Stimulated activated CD4-positive, alpha-beta T cell treated with anti-CD3 and anti-CD28 coated beads, Interleukin-2, amount 100 ng/mL, for 4 hours (primary cell): ENCODE measurements around the gene RPA3.
A peak's percentile ranks its signal among the peaks of the same experiment; 100 is the strongest.

Experiments used
- DNase-seq: peaks from one replicate; pipeline ENCODE4 v3.0.0-alpha.2; 2020; ENCODE audit warnings: low read depth

The RPA3 gene

DNA sequence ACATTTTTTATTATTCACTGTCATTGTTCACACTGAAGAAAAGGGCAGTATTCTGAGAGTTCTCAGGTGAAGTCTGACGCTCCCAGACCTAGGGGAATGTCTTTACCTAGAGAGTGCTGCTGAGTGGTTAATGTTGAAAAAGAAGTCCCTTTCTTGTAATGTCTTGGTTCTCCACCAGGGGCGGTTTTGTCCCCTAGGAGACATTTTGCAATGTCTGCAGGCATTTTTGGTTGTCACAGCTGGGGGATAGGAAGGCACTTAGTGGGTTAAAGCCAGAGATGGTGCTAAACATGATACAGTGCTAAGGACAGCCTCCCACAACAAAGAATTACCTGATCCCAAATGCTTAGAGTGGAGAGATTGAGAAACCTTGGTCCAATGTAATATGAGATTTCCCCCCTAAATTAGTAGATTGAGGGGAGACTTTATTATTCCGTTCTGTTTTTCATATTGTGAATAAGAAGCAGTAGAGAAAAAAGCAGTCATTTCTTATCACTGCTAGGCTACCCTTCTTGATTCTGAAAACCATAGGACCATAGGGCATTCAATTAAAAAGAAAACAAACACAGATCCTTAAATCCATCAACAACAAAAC is 64.7 kb downstream of the RPA3 start:
- DNase-seq, result no peak

DNA sequence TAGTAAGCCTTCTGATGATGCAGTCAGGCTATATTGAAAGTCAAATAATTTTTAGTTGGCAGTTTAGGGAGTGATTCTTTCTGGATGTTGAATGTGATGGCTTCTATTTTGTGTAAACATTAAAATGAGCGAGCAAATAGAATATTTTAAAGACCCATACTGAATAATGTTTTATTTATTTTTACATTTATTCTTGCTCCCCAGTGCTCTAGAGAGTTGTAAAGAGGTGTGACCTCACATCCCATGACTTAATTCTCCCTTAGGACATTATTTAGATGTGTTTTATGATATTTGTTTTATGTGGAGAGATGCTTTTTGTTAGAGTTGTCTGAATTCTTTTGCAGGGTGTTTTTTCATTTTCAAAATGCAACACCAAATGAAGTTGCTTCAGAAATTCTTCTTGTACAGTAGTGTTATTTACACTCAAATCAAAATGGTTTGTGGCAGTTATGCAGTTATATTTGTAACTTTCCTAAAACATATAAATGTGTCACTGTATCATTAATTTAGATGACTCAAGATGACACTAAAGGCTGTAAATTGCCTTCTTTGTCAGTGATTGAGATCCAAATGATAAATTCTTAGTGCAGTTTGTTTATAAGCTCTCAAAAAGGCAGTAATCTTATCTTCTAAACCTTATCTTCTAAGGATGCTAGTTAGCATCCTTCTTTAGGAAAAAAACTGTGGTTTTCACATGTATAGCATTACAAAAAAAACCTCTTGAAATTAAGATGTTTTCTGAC is 65.4 kb downstream of the RPA3 start:
- DNase-seq, result no peak

GRCh38 chr7:7651479-7651878 is 66.9 kb downstream of the RPA3 start:
- DNase-seq, result no peak

GRCh38 chr7:7650682-7651206 is 67.7 kb downstream of the RPA3 start:
- DNase-seq, result no peak

- DNase-seq, result no peak
Observed at GRCh38 chr7:7647495-7648036, 70.8 kb downstream of the RPA3 start.

GRCh38 chr7:7642081-7642480 is 76.3 kb downstream of the RPA3 start:
- no peak for DNase-seq

- no peak for DNase-seq
Observed at GRCh38 chr7:7641129-7641663, 77.2 kb downstream of the RPA3 start.

DNA sequence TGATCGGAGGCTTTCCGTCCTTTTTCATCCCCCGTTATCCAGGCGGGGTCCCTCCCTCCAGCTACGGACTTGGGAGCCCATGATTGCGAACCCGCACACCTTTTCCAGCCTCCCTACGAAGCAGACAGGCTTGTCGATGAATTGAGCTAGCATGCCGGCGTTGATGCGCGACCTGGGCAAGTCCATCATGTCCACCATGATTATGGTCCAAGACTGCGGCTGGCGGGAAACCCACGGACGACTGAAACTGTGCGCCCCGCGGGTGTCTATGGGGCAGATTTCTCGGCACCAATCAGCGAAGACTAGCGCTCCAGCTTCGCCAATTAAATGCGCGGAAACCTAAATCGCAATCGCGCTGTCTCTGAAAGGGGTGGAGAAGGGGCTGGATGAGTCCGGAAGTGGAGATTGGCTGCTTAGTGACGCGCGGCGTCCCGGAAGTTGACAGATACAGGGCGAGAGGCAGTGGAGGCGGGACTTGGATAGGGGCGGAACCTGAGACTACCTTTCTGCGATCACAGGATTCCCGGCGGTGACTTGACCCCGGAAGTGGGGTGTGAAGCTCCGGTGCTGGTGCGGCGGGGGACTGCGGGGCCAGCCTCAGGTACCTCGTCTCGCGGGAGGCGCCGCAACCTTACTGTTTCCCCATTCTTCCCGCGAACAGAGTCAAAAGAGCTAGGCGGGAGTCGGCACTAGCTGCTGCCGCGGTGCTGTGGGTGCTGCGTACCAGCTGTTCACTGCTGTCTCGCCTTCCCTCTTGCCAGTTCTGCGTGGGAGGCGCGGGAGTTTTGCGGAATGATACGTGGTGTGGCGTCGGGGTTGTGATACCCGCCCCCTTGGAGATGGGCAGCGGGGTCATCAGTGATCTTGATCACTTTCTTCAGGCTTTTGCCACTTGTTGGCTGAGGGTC is 77.9 kb downstream of the RPA3 start, which contains the start of gene UMAD1:
Gene UMAD1, plus strand, starts transcription at position 532 of the 908 bp plus-strand sequence. CDS start 32,620 bp downstream, outside the sequence.
- DNase-seq, result peak; percentile 97

GRCh38 chr7:7639847-7640220 is 78.6 kb downstream of the RPA3 start:
- peak; percentile 49 for DNase-seq

DNA sequence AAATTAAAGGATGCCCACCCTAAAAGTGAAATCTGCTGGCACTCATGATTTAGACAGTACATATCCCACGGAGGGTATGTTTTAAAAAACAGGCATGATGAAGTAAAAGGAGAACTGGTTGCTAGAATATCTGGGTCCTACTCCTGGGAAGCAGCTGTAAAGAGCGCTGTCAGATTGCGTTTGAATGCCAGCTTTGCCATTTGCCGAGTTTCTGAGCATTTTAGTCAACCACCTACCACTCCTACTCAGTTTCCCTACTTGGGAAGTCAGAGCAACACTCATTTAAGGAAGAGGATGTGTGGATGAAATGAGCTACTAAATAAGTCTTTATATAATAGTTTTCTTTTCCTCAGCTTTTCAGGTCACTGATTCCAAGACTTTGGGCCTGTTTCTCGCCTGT is 79.0 kb downstream of the RPA3 start:
- DNase-seq, result no peak

- DNase-seq, result no peak
Observed at GRCh38 chr7:7630626-7631329, 87.6 kb downstream of the RPA3 start.

GRCh38 chr7:7628476-7628875 is 89.9 kb downstream of the RPA3 start:
- DNase-seq, result no peak

DNA sequence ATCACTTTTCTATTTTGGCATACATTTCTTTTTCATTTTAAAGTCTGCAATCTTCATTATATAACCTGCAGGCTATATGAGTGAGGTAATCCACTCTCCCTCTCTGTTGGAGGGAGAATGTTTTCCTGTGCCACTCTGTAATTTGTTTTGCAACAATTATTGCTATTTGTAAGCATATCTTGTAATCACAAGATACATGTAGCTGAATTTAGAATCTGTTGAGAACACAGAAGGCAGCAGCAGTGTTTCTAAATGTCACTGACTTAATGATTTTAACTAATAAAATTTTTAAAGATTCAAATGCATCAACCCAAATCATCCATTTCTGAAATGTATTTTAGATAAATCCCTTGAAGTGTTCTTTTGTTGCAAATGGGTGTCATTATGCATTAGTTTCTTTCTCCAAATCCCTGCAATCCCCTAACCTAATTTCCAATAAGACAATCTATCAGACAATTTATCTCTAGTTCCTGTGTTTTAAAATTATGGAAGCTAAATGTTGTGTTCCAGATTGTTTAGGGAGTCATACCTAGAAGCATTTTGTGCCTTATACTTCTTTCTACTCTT is 97.7 kb downstream of the RPA3 start:
- no peak for DNase-seq

- DNase-seq, result no peak
Observed at GRCh38 chr7:7620236-7620635, 98.2 kb downstream of the RPA3 start.

DNA sequence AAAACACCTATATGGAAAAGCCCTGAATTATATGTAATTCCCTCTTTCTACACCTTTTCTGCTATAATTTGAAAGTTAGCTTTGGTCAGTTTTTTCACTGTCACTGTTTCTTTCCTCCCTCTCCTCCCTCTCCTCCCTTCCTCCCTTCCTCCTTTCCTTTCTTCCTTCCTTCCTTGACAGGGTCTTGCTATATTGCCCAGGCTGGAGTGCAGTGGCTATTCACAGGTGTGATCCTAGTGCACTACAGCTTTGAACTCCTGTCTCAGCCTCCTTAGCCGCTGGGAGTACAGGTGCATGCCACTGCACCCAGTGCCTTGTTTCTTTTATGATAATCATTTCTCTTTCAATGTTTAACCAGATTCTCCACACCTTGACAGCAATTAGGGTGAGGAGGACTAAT is 100.0 kb downstream of the RPA3 start:
- no peak for DNase-seq

GRCh38 chr7:7617550-7617949 is 100.9 kb downstream of the RPA3 start:
- DNase-seq, result no peak

DNA sequence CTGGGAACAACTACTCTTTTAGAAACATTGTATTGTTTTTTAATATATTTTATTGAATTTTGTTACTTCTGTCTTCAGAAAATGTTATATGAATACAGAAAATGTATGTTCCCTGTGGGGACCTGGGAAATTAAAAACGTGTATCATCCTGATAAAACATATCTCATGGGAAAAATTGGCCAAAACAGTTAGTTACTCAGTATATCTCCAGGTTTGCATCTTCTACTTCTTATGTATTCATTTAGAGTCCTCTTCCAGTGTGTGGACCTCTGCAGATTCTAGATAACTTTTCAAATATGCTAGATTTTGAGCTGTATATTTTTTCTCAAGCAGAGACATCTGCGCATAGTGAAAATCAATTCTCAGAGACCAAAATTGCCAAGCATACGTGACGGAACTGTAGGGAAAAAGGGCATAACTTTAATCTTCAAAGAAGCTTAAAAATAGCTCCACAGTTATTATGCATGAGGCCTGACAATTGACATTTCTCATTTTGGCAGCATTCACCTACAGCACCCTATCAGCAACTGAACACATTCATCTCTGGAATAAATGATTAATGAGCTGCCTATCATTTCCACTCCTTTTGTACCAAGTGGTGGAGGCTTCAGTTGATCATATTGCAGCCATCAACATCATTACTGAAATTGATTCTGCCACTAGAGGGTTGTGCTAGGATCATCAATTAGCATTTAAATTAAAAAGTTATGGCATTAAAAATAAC is 104.2 kb downstream of the RPA3 start:
- DNase-seq, result no peak

- DNase-seq, result no peak
Observed at GRCh38 chr7:7613210-7613609, 105.2 kb downstream of the RPA3 start.

DNA sequence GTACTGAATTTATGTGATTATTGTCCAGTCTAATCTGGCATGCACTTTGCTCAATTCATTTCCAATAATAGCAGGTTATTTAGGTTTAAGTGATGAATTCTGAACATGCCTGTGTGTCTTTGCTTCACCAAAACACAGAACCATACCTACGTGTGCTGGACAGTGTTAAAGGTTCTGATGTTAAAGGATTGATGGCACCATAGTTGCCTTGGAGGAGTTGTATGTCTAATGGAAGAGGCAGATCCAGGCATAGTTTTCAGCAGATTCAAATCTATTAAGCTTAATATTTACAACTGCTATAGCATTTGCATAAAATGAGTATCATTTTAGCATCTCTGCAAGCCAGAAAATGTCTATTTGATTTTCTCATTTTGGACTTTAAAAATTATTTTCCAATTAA is 105.9 kb downstream of the RPA3 start:
- DNase-seq, result no peak

GRCh38 chr7:7609330-7609729 is 109.1 kb downstream of the RPA3 start:
- DNase-seq, result no peak
